CD4-positive, alpha-beta memory T cell (primary cell): Measurements from ENCODE around the gene SPAST. TPM values are rescaled to one million over a fixed set of nuclear protein-coding genes. Genes with fewer than 3 reads are reported as not detected.
"Not testable (repeated sequence)": the region's sequence is repeated elsewhere in the genome, so short reads cannot be mapped to it uniquely, and the experiment has no call there.

Experiments
- CTCF ChIA-PET: fragments of 350-600 bp; sonication (Branson Sonifier 250); formaldehyde crosslinking; loops from one replicate; lab custom pipeline; 2021; ENCODE audit warnings: inconsistent platforms; ENCODE audit not compliant: partially characterized antibody; lab: Charles Lee
- POLR2A ChIA-PET: fragments of 350-600 bp; sonication (Branson Sonifier 250); formaldehyde crosslinking; loops from one replicate; lab custom pipeline; 2021; ENCODE audit not compliant: partially characterized antibody; lab: Charles Lee
- DNase-seq, 5 donors: peaks; one replicate each; pipeline versions ENCODE4 v3.0.0 to v3.0.0-alpha.2; 2020 to 2022; ENCODE audit warnings: mixed read lengths in 1 of 5
- H3K27ac ChIP-seq: one replicate; pipeline ENCODE4 v1.7.0; 2013; ENCODE audit warnings: low read depth, low read length
- H3K27me3 ChIP-seq: 2 replicates; pipeline ENCODE4 v1.7.0; 2013; ENCODE audit warnings: mild to moderate bottlenecking, low read length, moderate library complexity; ENCODE audit not compliant: insufficient read depth
- H3K36me3 ChIP-seq: 2 replicates; pipeline ENCODE4 v1.7.0; 2013; ENCODE audit warnings: mild to moderate bottlenecking, low read length, moderate library complexity; ENCODE audit not compliant: insufficient read depth
- H3K4me1 ChIP-seq: 2 replicates; pipeline ENCODE4 v1.7.0; 2013; ENCODE audit warnings: mild to moderate bottlenecking, low read length, moderate library complexity; ENCODE audit not compliant: insufficient read depth
- H3K4me3 ChIP-seq, 2 donors: one replicate each; pipeline ENCODE4 v1.7.0; 2013; ENCODE audit warnings: low read length in 2 of 2, mild to moderate bottlenecking in 1 of 2
- H3K9me3 ChIP-seq, 2 donors: one replicate each; pipeline ENCODE4 v1.7.0; 2013; ENCODE audit warnings: low read length in 2 of 2, control low read depth in 1 of 2; ENCODE audit not compliant: control insufficient read depth in 1 of 2
- H3K27ac Mint-ChIP-seq, 7 donors: one replicate each; pipeline ENCODE4 v1.8.0; 2020 to 2021; ENCODE audit warnings: mixed read lengths in 7 of 7, mild to moderate bottlenecking in 6 of 7, inconsistent platforms in 3 of 7, moderate library complexity in 3 of 7
- H3K27me3 Mint-ChIP-seq, 2 donors: one replicate each; pipeline ENCODE4 v1.8.0; 2020 to 2021; ENCODE audit warnings: mixed read lengths in 2 of 2
- H3K36me3 Mint-ChIP-seq, 2 donors: one replicate each; pipeline ENCODE4 v1.8.0; 2020 to 2021; ENCODE audit warnings: mixed read lengths in 2 of 2, inconsistent platforms in 1 of 2, mild to moderate bottlenecking in 1 of 2
- H3K4me1 Mint-ChIP-seq, 4 donors: one replicate each; pipeline ENCODE4 v1.8.0; 2020 to 2021; ENCODE audit warnings: mixed read lengths in 4 of 4, mild to moderate bottlenecking in 1 of 4
- H3K4me3 Mint-ChIP-seq, 8 donors: one replicate each; pipeline ENCODE4 v1.8.0; 2020 to 2021; ENCODE audit warnings: mixed read lengths in 8 of 8, mild to moderate bottlenecking in 7 of 8, moderate library complexity in 6 of 8, inconsistent platforms in 3 of 8
- H3K9me3 Mint-ChIP-seq, 8 donors: one replicate each; pipeline ENCODE4 v1.8.0; 2020 to 2021; ENCODE audit warnings: mixed read lengths in 8 of 8, mild to moderate bottlenecking in 5 of 8, inconsistent platforms in 3 of 8, moderate library complexity in 1 of 8
- intact Hi-C: fragments of 100-400 bp; cut with micrococcal nuclease; formaldehyde crosslinking; loops from one replicate; pipeline ENCODE4 v1.15.1; 2023
- polyA plus RNA-seq, 2 donors: library from polyadenylated mRNA; unstranded; fragments of 300-500 nt; fragmentation: Illumina TruSeq; gene quantifications; one replicate each; pipeline ENCODE4 v1.2.3, GENCODE V29; 2021
- total RNA-seq, 2 experiments: library from RNA; stranded (reverse); gene quantifications; one replicate each; pipeline ENCODE4 v1.2.3, GENCODE V29; 2021

The SPAST gene
- total and polyA plus RNA-seq, 4 experiments from 2014 or later: 11.2 to 23.2 (median 18.9) TPM

GRCh38 chr2:32124660-32125059, 61.3 kb downstream of the SPAST start:
- no peaks in the 10 kb centered on the region for H3K27me3 Mint-ChIP-seq
- no peak for DNase-seq
- H3K4me1 Mint-ChIP-seq: peaks cover 0 to 10% (median 2%) of the 10 kb centered on the region in 4 donors
- Histone ChIP-seq H3K27me3 (no peaks in the 10 kb centered on the region), H3K4me1 (no peaks in the 10 kb centered on the region), H3K9me3 (no peaks in the 10 kb centered on the region), H3K27ac (no peak overlapping the region), H3K36me3 (peaks cover 6% of the 10 kb centered on the region), H3K4me3 (no peak overlapping the region)
- H3K4me3 Mint-ChIP-seq: no peak overlapping the region
- ChIA-PET POLR2A (no interaction called here), CTCF (no interaction called here)
- peaks cover 46 to 51% of the 10 kb centered on the region in 2 donors for H3K36me3 Mint-ChIP-seq
- H3K9me3 Mint-ChIP-seq: no peaks in the 10 kb centered on the region
- H3K27ac Mint-ChIP-seq: peak overlapping the region in 1 of 7 donors; percentile 11
- intact Hi-C loops: no loop called here

GRCh38 chr2:32128636-32129035, 65.3 kb downstream of the SPAST start:
- no peak overlapping the region for H3K4me3 ChIP-seq
- Mint-ChIP-seq H3K27me3 (no peaks in the 10 kb centered on the region), H3K27ac (peak overlapping the region in 1 of 7 donors; percentile 24), H3K36me3 (peaks cover 41 to 54% of the 10 kb centered on the region in 2 donors), H3K9me3 (no peaks in the 10 kb centered on the region), H3K4me3 (no peak overlapping the region), H3K4me1 (peaks cover 0 to 2% (median 0%) of the 10 kb centered on the region in 4 donors)
- ChIA-PET CTCF (no interaction called here), POLR2A (no interaction called here)
- H3K4me1 ChIP-seq: no peaks in the 10 kb centered on the region
- no peak overlapping the region for H3K27ac ChIP-seq
- peaks cover 6% of the 10 kb centered on the region for H3K36me3 ChIP-seq
- DNase-seq: no peak
- no peaks in the 10 kb centered on the region for H3K27me3 ChIP-seq
- intact Hi-C loops: no loop called here
- H3K9me3 ChIP-seq: no peaks in the 10 kb centered on the region

DNA sequence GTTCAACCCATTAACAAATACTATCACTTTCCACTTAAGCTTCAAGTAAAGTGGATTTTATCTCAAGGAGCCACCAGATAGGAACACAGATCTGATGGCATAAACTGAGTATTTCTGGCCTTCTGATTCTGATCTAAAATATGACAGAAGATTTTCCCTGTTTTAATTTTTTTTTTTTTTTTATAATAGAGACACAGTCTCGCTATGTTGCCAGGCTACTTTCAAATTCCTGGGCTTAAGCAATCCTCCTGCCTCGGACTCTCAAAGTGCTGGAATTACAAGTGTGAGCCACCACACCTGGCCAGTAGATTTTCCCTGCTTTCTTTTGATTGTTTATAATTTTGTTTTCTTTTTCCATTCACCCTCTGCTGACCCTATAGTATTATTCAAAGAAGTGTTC, 65.7 kb downstream of the SPAST start:
- ChIA-PET CTCF (no interaction called here), POLR2A (no interaction called here)
- H3K27ac Mint-ChIP-seq: no peak overlapping the region
- no peaks in the 10 kb centered on the region for H3K9me3 ChIP-seq
- no peaks in the 10 kb centered on the region for H3K27me3 ChIP-seq
- no peak overlapping the region for H3K4me3 ChIP-seq
- intact Hi-C loops: no loop called here
- no peak overlapping the region for H3K27ac ChIP-seq
- H3K4me1 Mint-ChIP-seq: peaks cover 0 to 2% (median 0%) of the 10 kb centered on the region in 4 donors
- H3K36me3 Mint-ChIP-seq: peaks cover 36 to 50% of the 10 kb centered on the region in 2 donors
- no peaks in the 10 kb centered on the region for H3K9me3 Mint-ChIP-seq
- H3K4me1 ChIP-seq: no peaks in the 10 kb centered on the region
- H3K36me3 ChIP-seq: peaks cover 6% of the 10 kb centered on the region
- no peak overlapping the region for H3K4me3 Mint-ChIP-seq
- H3K27me3 Mint-ChIP-seq: no peaks in the 10 kb centered on the region
- no peak for DNase-seq

- H3K9me3 Mint-ChIP-seq: no peaks in the 10 kb centered on the region
- H3K36me3 ChIP-seq: peaks cover 3% of the 10 kb centered on the region
- peaks cover 0 to 3% (median 0%) of the 10 kb centered on the region in 4 donors for H3K4me1 Mint-ChIP-seq
- H3K27ac Mint-ChIP-seq: peak overlapping the region in 3 of 7 donors; percentile 29 to 70 (median 42)
- H3K4me3 Mint-ChIP-seq: no peak overlapping the region
- intact Hi-C loops: loop anchor here (5.0 to 10.0 kb wide), 2 partner anchors 131 to 723 kb away; partner anchors contain the start of gene XDH
- DNase-seq: peak in 4 of 5 donors; percentile 5 to 19 (median 6)
- H3K36me3 Mint-ChIP-seq: peaks cover 39 to 63% of the 10 kb centered on the region in 2 donors
- H3K4me1 ChIP-seq: no peaks in the 10 kb centered on the region
- H3K4me3 ChIP-seq: no peak overlapping the region
- H3K27ac ChIP-seq: no peak overlapping the region
- ChIA-PET CTCF (interaction anchor here (1.1 to 1.4 kb wide), 2 partner anchors 8 to 9 kb away, joined by 3 read pairs; no protein-coding TSS in a partner anchor), POLR2A (no interaction called here)
- H3K27me3 Mint-ChIP-seq: no peaks in the 10 kb centered on the region
- H3K27me3 ChIP-seq: no peaks in the 10 kb centered on the region
- no peaks in the 10 kb centered on the region for H3K9me3 ChIP-seq
These were observed 72.1 kb downstream of the SPAST start for GRCh38 chr2:32135409-32135808.

DNA sequence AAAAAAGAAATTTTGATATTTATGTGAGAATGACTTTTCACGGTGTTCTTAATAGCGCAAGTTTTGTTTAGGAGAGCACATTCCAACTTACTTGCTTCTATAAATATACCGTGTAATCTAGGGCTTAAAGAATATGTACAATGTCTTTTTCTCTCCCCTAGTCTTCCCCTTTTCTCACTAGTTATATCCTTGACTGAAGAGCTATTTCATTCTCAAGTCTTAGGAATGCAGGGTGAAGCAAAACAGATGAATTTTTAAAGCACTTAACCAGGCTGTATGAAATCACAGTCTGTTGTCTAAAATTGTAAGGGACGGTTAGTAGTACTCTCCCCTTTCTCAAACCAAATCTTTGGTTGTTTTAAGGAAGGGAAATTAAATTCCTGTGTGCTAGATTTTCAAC, 72.7 kb downstream of the SPAST start:
- Mint-ChIP-seq H3K9me3 (no peaks in the 10 kb centered on the region), H3K36me3 (peaks cover 39 to 64% of the 10 kb centered on the region in 2 donors), H3K4me3 (no peak overlapping the region), H3K27ac (peak overlapping the region in 1 of 7 donors; percentile 19), H3K27me3 (no peaks in the 10 kb centered on the region), H3K4me1 (peaks cover 0 to 3% (median 0%) of the 10 kb centered on the region in 4 donors)
- intact Hi-C loops: loop anchor here (5.0 to 10.0 kb wide), 2 partner anchors 131 to 724 kb away; partner anchors contain the start of gene XDH
- no peak overlapping the region for H3K27ac ChIP-seq
- ChIA-PET CTCF (interaction anchor here (1.4 kb wide), 1 partner anchor 10 kb away, joined by 3 read pairs; no protein-coding TSS in a partner anchor), POLR2A (interaction anchor here (1.0 kb wide), 1 partner anchor 97 kb away, joined by 3 read pairs; the partner anchor contains the start of gene DPY30)
- no peaks in the 10 kb centered on the region for H3K27me3 ChIP-seq
- no peak for DNase-seq
- peaks cover 3% of the 10 kb centered on the region for H3K36me3 ChIP-seq
- H3K4me3 ChIP-seq: no peak overlapping the region
- H3K9me3 ChIP-seq: no peaks in the 10 kb centered on the region
- no peaks in the 10 kb centered on the region for H3K4me1 ChIP-seq

DNA sequence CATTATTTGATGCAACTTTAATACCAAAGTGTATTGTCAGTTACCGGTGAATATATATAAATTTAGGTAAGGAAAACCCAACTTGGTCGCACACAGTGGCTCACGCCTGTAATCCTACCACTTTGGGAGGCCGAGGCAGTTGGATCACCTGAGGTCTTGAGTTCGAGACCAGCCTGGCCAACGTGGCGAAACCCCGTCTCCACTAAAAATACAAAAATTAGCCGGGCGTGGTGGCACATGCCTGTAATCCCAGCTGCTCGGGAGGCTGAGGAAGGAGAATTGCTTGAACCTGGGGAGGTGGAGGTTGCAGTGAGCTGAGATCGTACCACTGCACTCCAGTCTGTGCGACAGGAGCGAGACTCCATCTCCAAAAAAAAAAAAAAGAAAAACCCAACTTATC, 88.2 kb downstream of the SPAST start:
- H3K9me3 Mint-ChIP-seq: not testable (repeated sequence)

DNA sequence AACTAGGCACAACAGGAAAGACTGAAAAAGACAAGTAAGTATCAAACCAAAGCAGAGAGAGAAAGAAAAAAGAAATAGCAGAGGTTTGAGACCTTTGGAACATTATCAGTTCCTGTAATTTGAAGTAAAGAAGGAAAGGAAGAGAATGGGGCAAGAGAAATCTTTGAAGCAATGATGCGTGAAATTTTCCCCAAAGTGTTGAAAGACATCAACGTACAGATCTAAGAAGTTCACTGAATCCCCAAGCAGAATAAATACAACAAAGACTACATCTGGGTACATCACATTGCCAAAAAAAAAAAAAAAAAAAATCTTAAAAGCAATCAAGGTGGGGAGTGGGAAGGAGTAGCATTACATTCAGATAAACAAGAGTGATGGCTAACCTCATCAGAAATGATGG, 96.3 kb downstream of the SPAST start:
- H3K36me3 Mint-ChIP-seq: peaks cover 6 to 16% of the 10 kb centered on the region in 2 donors
- ChIA-PET CTCF (no interaction called here), POLR2A (no interaction called here)
- H3K9me3 Mint-ChIP-seq: peaks cover 0 to 2% (median 0%) of the 10 kb centered on the region in 8 donors
- Histone ChIP-seq H3K27ac (no peak overlapping the region), H3K36me3 (peaks cover 9% of the 10 kb centered on the region), H3K4me3 (no peak overlapping the region), H3K9me3 (no peaks in the 10 kb centered on the region), H3K4me1 (peaks cover 4% of the 10 kb centered on the region), H3K27me3 (no peaks in the 10 kb centered on the region)
- H3K4me1 Mint-ChIP-seq: peaks cover 1 to 5% (median 3%) of the 10 kb centered on the region in 4 donors
- no peak overlapping the region for H3K4me3 Mint-ChIP-seq
- H3K27me3 Mint-ChIP-seq: no peaks in the 10 kb centered on the region
- no peak for DNase-seq
- intact Hi-C loops: no loop called here
- H3K27ac Mint-ChIP-seq: no peak overlapping the region

More for the DNA sequence above, 88.2 kb downstream of the SPAST start:
- H3K4me3 ChIP-seq, intact Hi-C loops, H3K9me3 ChIP-seq, H3K36me3 ChIP-seq, H3K27me3 Mint-ChIP-seq, H3K4me3 Mint-ChIP-seq, H3K27ac Mint-ChIP-seq, H3K27me3 ChIP-seq, POLR2A ChIA-PET, DNase-seq, CTCF ChIA-PET, H3K27ac ChIP-seq, H3K4me1 ChIP-seq, H3K4me1 Mint-ChIP-seq: not testable (repeated sequence)
- peaks cover 14 to 31% of the 10 kb centered on the region in 2 donors for H3K36me3 Mint-ChIP-seq
